HL-60/S4 treated with retinoic acid at 250 ng/mL for 4 days and 3 days (cell line): ENCODE data around the gene MCM3.

Experiments
- in situ Hi-C: fragments of 300-500 bp; cut with MboI; formaldehyde crosslinking; loops from 2 replicates; pipeline ENCODE4 v1.7.0; 2022; ENCODE audit warnings: low sequenced_read_pairs

MCM3 gene

GRCh38 chr6:52303178-52303577, 18.6 kb upstream of the MCM3 start:
- in situ Hi-C loops: no loop called here

- in situ Hi-C loops: no loop called here
Measured at GRCh38 chr6:52301326-52301725, 16.8 kb upstream of the MCM3 start.

GRCh38 chr6:52300489-52300931, 16.0 kb upstream of the MCM3 start:
- in situ Hi-C loops: no loop called here

GRCh38 chr6:52299653-52300052, 15.1 kb upstream of the MCM3 start:
- in situ Hi-C loops: loop anchor here (10.0 to 25.0 kb wide), 2 partner anchors 105 to 363 kb away; partner anchors contain the start of gene TMEM14A

GRCh38 chr6:52297433-52297832, 12.9 kb upstream of the MCM3 start:
- in situ Hi-C loops: loop anchor here (10.0 to 25.0 kb wide), 2 partner anchors 107 to 365 kb away; partner anchors contain the start of gene TMEM14A

GRCh38 chr6:52293067-52293466, 8.5 kb upstream of the MCM3 start:
- in situ Hi-C loops: loop anchor here (10.0 to 25.0 kb wide), 2 partner anchors 112 to 369 kb away; partner anchors contain the start of gene TMEM14A

- in situ Hi-C loops: loop anchor here (25.0 kb wide), 1 partner anchor 373 kb away; the partner anchor contains the start of gene TMEM14A
Measured at GRCh38 chr6:52288841-52289240, 4.3 kb upstream of the MCM3 start.

- in situ Hi-C loops: loop anchor here (25.0 kb wide), 1 partner anchor 374 kb away; the partner anchor contains the start of gene TMEM14A
Measured at GRCh38 chr6:52288216-52288615, 3.7 kb upstream of the MCM3 start.

GRCh38 chr6:52286798-52287432, 2.4 kb upstream of the MCM3 start:
- in situ Hi-C loops: loop anchor here (25.0 kb wide), 1 partner anchor 375 kb away; the partner anchor contains the start of gene TMEM14A

- in situ Hi-C loops: loop anchor here (25.0 kb wide), 1 partner anchor 377 kb away; the partner anchor contains the start of gene TMEM14A
Measured at GRCh38 chr6:52285177-52286068, 881 bp upstream of the MCM3 start.

- in situ Hi-C loops: loop anchor here (25.0 kb wide), 1 partner anchor 378 kb away; the partner anchor contains the start of gene TMEM14A
Measured at GRCh38 chr6:52284131-52284459, 447 bp downstream of the MCM3 start.

- in situ Hi-C loops: loop anchor here (25.0 kb wide), 1 partner anchor 379 kb away; the partner anchor contains the start of gene TMEM14A
Measured at GRCh38 chr6:52283111-52283510, 1.4 kb downstream of the MCM3 start.

- in situ Hi-C loops: loop anchor here (25.0 kb wide), 1 partner anchor 386 kb away; the partner anchor contains the start of gene TMEM14A
Measured at GRCh38 chr6:52276130-52276529, 8.4 kb downstream of the MCM3 start.

GRCh38 chr6:52271852-52272460, 12.6 kb downstream of the MCM3 start:
- in situ Hi-C loops: no loop called here

GRCh38 chr6:52263709-52264540, 20.6 kb downstream of the MCM3 start:
- in situ Hi-C loops: no loop called here

- in situ Hi-C loops: no loop called here
Measured at GRCh38 chr6:52262620-52263344, 21.8 kb downstream of the MCM3 start.

- in situ Hi-C loops: no loop called here
Measured at GRCh38 chr6:52261229-52261628, 23.3 kb downstream of the MCM3 start.

- in situ Hi-C loops: no loop called here
Measured at GRCh38 chr6:52260634-52261033, 23.9 kb downstream of the MCM3 start.

- in situ Hi-C loops: no loop called here
Measured at GRCh38 chr6:52255434-52255833, 29.1 kb downstream of the MCM3 start.
